Measurements from ENCODE around the gene MVK. TPM values are rescaled to one million over a fixed set of nuclear protein-coding genes. Genes with fewer than 3 reads are reported as not detected.

MVK gene
- total RNA-seq, 1 experiment from 2014 or later: 19.2 TPM

DNA sequence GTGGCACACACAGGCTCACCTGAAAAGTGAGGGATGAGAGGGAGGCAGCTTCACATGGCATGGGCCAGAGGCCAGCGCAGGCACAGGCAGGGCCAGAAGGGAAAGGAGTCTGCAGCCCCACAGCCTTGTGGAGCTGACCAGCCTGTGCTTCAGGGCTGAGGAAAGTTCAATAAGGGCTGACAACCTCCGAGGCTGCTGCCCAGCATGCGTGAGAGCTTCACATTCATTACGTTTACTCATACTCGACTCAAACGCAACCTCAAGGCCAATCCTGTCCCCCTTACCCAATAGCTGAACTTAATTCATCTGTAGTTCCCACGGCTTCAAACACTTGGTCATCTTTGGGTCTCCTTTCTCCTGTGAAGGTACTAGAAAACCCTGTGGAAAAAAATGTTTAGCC, 5.1 kb upstream of the MVK start:
- Histone ChIP-seq H2BK15ac (ENCODE audit: low read depth, low read length) (no peak overlapping the region), H3K79me2 (ENCODE audit: insufficient read depth, low read length) (no peaks in the 10 kb centered on the region), H2AK5ac (ENCODE audit: insufficient read length, low read length) (no peak overlapping the region), H2AFZ (ENCODE audit: low read length) (no peak overlapping the region), H2BK120ac (ENCODE audit: low read depth, low read length, poor library complexity, severe bottlenecking) (no peak overlapping the region), H3K56ac (ENCODE audit: insufficient read length, low read depth, low read length) (no peak overlapping the region), H3K23me2 (ENCODE audit: insufficient read length, low read depth, low read length, poor library complexity, severe bottlenecking) (no peaks in the 10 kb centered on the region), H2BK5ac (ENCODE audit: insufficient read length, low read length) (no peak overlapping the region), H3K79me1 (ENCODE audit: insufficient read depth, low read depth, low read length, poor library complexity, severe bottlenecking) (no peaks in the 10 kb centered on the region), H3K4me1 (ENCODE audit: insufficient read depth, low read length) (no peaks in the 10 kb centered on the region), H2BK12ac (ENCODE audit: insufficient read length, low read depth, low read length) (no peak overlapping the region), H3K4me2 (ENCODE audit: insufficient read depth, insufficient read length, low read length) (no peak overlapping the region), H3K23ac (ENCODE audit: insufficient read length, low read depth, low read length) (no peak overlapping the region), H3T11ph (ENCODE audit: low read length) (no peak overlapping the region), H4K91ac (ENCODE audit: insufficient read length, low read depth, low read length) (no peak overlapping the region), H3K14ac (ENCODE audit: insufficient read depth, low read length) (no peak overlapping the region), H3K27me3 (ENCODE audit: insufficient read depth, low read length) (no peaks in the 10 kb centered on the region), H3K4ac (ENCODE audit: low read depth, low read length) (no peak overlapping the region), H3K18ac (ENCODE audit: insufficient read length, low read depth, low read length) (no peak overlapping the region), H2BK20ac (ENCODE audit: low read depth, low read length, poor library complexity, severe bottlenecking) (no peak overlapping the region), H4K20me1 (ENCODE audit: control insufficient read depth, insufficient read depth, insufficient read length) (no peaks in the 10 kb centered on the region), H3K9me3 (ENCODE audit: control insufficient read depth, low read depth, low read length) (no peaks in the 10 kb centered on the region), H4K8ac (replicated peaks; ENCODE audit: insufficient read length, low read depth, low read length) (no peak overlapping the region), H3K9ac (ENCODE audit: extremely low read depth, insufficient read length, low read length) (no peak overlapping the region), H3K27ac (ENCODE audit: insufficient read length, low read depth, low read length) (no peak overlapping the region), H4K5ac (ENCODE audit: insufficient read length, low read depth, low read length) (no peak overlapping the region)
- Mint-ChIP-seq H3K4me3 (no peak overlapping the region), H3K27me3 (ENCODE audit: low read depth) (no peaks in the 10 kb centered on the region), H3K36me3 (ENCODE audit: insufficient read depth in 1 of 3, low read depth in 3 of 3) (peaks cover 4 to 44% (median 20%) of the 10 kb centered on the region in 3 experiments; a peak in 6 of 7 replicates), H3K9me3 (no peaks in the 10 kb centered on the region; a peak in 1 of 5 replicates), H3K4me1 (peaks cover 5 to 7% of the 10 kb centered on the region in 2 experiments; a peak in 3 of 4 replicates), H3K27ac (no peak overlapping the region)
- TF ChIP-seq, protein P1, sequence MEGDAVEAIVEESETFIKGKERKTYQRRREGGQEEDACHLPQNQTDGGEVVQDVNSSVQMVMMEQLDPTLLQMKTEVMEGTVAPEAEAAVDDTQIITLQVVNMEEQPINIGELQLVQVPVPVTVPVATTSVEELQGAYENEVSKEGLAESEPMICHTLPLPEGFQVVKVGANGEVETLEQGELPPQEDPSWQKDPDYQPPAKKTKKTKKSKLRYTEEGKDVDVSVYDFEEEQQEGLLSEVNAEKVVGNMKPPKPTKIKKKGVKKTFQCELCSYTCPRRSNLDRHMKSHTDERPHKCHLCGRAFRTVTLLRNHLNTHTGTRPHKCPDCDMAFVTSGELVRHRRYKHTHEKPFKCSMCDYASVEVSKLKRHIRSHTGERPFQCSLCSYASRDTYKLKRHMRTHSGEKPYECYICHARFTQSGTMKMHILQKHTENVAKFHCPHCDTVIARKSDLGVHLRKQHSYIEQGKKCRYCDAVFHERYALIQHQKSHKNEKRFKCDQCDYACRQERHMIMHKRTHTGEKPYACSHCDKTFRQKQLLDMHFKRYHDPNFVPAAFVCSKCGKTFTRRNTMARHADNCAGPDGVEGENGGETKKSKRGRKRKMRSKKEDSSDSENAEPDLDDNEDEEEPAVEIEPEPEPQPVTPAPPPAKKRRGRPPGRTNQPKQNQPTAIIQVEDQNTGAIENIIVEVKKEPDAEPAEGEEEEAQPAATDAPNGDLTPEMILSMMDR (conservative IDR thresholded peaks at IDR 0.05): no peak
- no peak for DNase-seq
- WGBS (ENCODE audit: extremely low coverage, insufficient read length, low lambda C conversion rate): no CpG with 5 or more reads among the region's 7 CpGs

All from H9 (cell line).